IMR-90 (cell line): Measurements from ENCODE around the gene DRAXIN. TPM values are rescaled to one million over a fixed set of nuclear protein-coding genes. Genes with fewer than 3 reads are reported as not detected.

Source experiments
- ATAC-seq: fragments of 200-7000 bp; cut with Tn5 transposase; 2 replicates; pipeline ENCODE4 v1.9.1; 2020; ENCODE audit warnings: low read depth, mild to moderate bottlenecking, moderate library complexity
- BruUV-seq: library from RNA; stranded (reverse); fragments of 400-500 nt; replicated peaks from 2 replicates; lab custom pipeline; 2021; lab: Mats Ljungman, UMichigan
- CTCF ChIA-PET: fragments of 300-600 bp; formaldehyde crosslinking; extraction: SDS; loops from one replicate; lab custom pipeline; 2021; ENCODE audit warnings: antibody characterized with exemption; lab: Yijun Ruan, JAX
- POLR2A ChIA-PET: fragments of 300-600 bp; sonication (Branson Sonifier 250); formaldehyde crosslinking; loops from one replicate; lab custom pipeline; 2022; ENCODE audit warnings: antibody characterized with exemption; ENCODE audit not compliant: unreplicated experiment; lab: Charles Lee
- DNase-seq: peaks from one replicate; pipeline ENCODE4 v3.0.0; 2013
- H2AFZ ChIP-seq: replicated peaks from 2 replicates; pipeline ENCODE3; 2013; ENCODE audit warnings: low read length, mild to moderate bottlenecking; ENCODE audit not compliant: poor library complexity
- H2AK5ac ChIP-seq: 2 replicates; pipeline ENCODE4 v1.6.1; 2013; ENCODE audit warnings: low read depth, low read length, inconsistent platforms
- H2AK9ac ChIP-seq: replicated peaks from 2 replicates; pipeline ENCODE3; 2013; ENCODE audit warnings: mild to moderate bottlenecking, low read depth, low read length, moderate library complexity; ENCODE audit not compliant: poor library complexity
- H2BK120ac ChIP-seq: 2 replicates; pipeline ENCODE4 v1.6.1; 2013; ENCODE audit warnings: low read depth, low read length, inconsistent platforms
- H2BK15ac ChIP-seq: 3 replicates; pipeline ENCODE4 v1.6.1; 2013; ENCODE audit warnings: low read depth, low read length, inconsistent platforms
- H2BK20ac ChIP-seq: 2 replicates; pipeline ENCODE4 v1.6.1; 2013; ENCODE audit warnings: low read depth, mild to moderate bottlenecking, inconsistent platforms, low read length, moderate library complexity
- H2BK5ac ChIP-seq: 2 replicates; pipeline ENCODE4 v1.6.1; 2013; ENCODE audit warnings: mild to moderate bottlenecking, low read depth, low read length, inconsistent platforms; ENCODE audit not compliant: poor library complexity, severe bottlenecking
- H3K14ac ChIP-seq: replicated peaks from 2 replicates; pipeline ENCODE4 v1.6.1; 2013; ENCODE audit warnings: low read depth, low read length, inconsistent platforms
- H3K18ac ChIP-seq: 2 replicates; pipeline ENCODE4 v1.6.1; 2013; ENCODE audit warnings: low read depth, low read length, control low read depth
- H3K23ac ChIP-seq: 2 replicates; pipeline ENCODE4 v1.6.1; 2013; ENCODE audit warnings: low read depth, low read length, inconsistent platforms
- H3K27ac ChIP-seq: 2 replicates; pipeline ENCODE4 v1.5.1; 2013; ENCODE audit warnings: mild to moderate bottlenecking, control low read depth, low read length; ENCODE audit not compliant: insufficient read depth
- H3K27me3 ChIP-seq: 2 replicates; pipeline ENCODE4 v1.6.1; 2013; ENCODE audit warnings: low read length; ENCODE audit not compliant: control insufficient read depth, insufficient read depth
- H3K36me3 ChIP-seq: 2 replicates; pipeline ENCODE4 v1.6.1; 2013; ENCODE audit warnings: low read length, mixed read lengths; ENCODE audit not compliant: control insufficient read depth, insufficient read depth
- H3K4ac ChIP-seq: 2 replicates; pipeline ENCODE4 v1.6.1; 2013; ENCODE audit warnings: low read depth, low read length, inconsistent platforms
- H3K4me1 ChIP-seq: 2 replicates; pipeline ENCODE4 v1.6.1; 2013; ENCODE audit warnings: low read length, mixed read lengths; ENCODE audit not compliant: control insufficient read depth, insufficient read depth
- H3K4me2 ChIP-seq: 2 replicates; pipeline ENCODE4 v1.6.1; 2013; ENCODE audit warnings: low read depth, mild to moderate bottlenecking, control low read depth, low read length, moderate library complexity
- H3K4me3 ChIP-seq: 2 replicates; pipeline ENCODE4 v1.5.1; 2013; ENCODE audit warnings: low read depth, mild to moderate bottlenecking, control low read depth, low read length, moderate library complexity; ENCODE audit not compliant: insufficient read depth
- H3K56ac ChIP-seq: 2 replicates; pipeline ENCODE4 v1.6.1; 2013; ENCODE audit warnings: low read length, inconsistent platforms; ENCODE audit not compliant: insufficient read depth; ENCODE audit errors: extremely low read depth
- H3K79me1 ChIP-seq, 2 experiments: 2 replicates each; pipeline ENCODE4 v1.6.1; 2013; ENCODE audit warnings: low read length in 2 of 2, inconsistent platforms in 1 of 2, low read depth in 1 of 2
- H3K9ac ChIP-seq: 2 replicates; pipeline ENCODE4 v1.6.1; 2013; ENCODE audit warnings: low read depth, low read length, control low read depth
- H3K9me1 ChIP-seq: 2 replicates; pipeline ENCODE4 v1.6.1; 2013; ENCODE audit warnings: low read length, inconsistent platforms; ENCODE audit not compliant: insufficient read depth
- H3K9me3 ChIP-seq: 2 replicates; pipeline ENCODE4 v1.6.1; 2013; ENCODE audit warnings: low read length; ENCODE audit not compliant: control insufficient read depth, insufficient read depth
- H4K20me1 ChIP-seq: 2 replicates; pipeline ENCODE4 v1.6.1; 2013; ENCODE audit warnings: low read length, inconsistent platforms; ENCODE audit not compliant: insufficient read depth
- H4K5ac ChIP-seq: 2 replicates; pipeline ENCODE4 v1.6.1; 2013; ENCODE audit warnings: mild to moderate bottlenecking, low read depth, low read length, control low read depth
- H4K8ac ChIP-seq, 2 experiments: 2 replicates each; pipeline ENCODE4 v1.6.1; 2013; ENCODE audit warnings: low read depth in 2 of 2, low read length in 2 of 2, control low read depth in 1 of 2, inconsistent platforms in 1 of 2
- H4K91ac ChIP-seq: 2 replicates; pipeline ENCODE4 v1.6.1; 2013; ENCODE audit warnings: low read depth, low read length, inconsistent platforms; ENCODE audit not compliant: insufficient read depth
- BHLHE40 ChIP-seq: fragments of 150-350 bp; IDR thresholded peaks from 2 replicates; pipeline ENCODE4 v1.6.1; 2016; ENCODE audit warnings: mild to moderate bottlenecking, low read depth, low read length
- CEBPB ChIP-seq: IDR thresholded peaks from 2 replicates; pipeline ENCODE4 v1.6.1; 2012; ENCODE audit warnings: low read depth, low read length, improper control_type of control experiment
- CHD1 ChIP-seq: IDR thresholded peaks from 2 replicates; pipeline ENCODE4 v1.6.1; 2012; ENCODE audit warnings: low read depth, low read length, improper control_type of control experiment
- FOS ChIP-seq: fragments of 150-350 bp; IDR thresholded peaks from 2 replicates; pipeline ENCODE4 v1.6.1; 2016; ENCODE audit warnings: low read depth, low read length
- MAZ ChIP-seq: IDR thresholded peaks from 2 replicates; pipeline ENCODE4 v1.6.1; 2012; ENCODE audit warnings: low read depth, mild to moderate bottlenecking, low read length, improper control_type of control experiment, moderate library complexity, borderline replicate concordance
- MXI1 ChIP-seq: IDR thresholded peaks from 2 replicates; pipeline ENCODE4 v1.6.1; 2012; ENCODE audit warnings: low read depth, mild to moderate bottlenecking, low read length, moderate library complexity, borderline replicate concordance
- POLR2A ChIP-seq: IDR thresholded peaks from 2 replicates; pipeline ENCODE4 v1.6.1; 2012; ENCODE audit warnings: mild to moderate bottlenecking, low read depth, low read length
- RAD21 ChIP-seq: IDR thresholded peaks from 2 replicates; pipeline ENCODE4 v1.6.1; 2012; ENCODE audit warnings: low read length, improper control_type of control experiment
- RCOR1 ChIP-seq: IDR thresholded peaks from 2 replicates; pipeline ENCODE4 v1.6.1; 2012; ENCODE audit warnings: mild to moderate bottlenecking, low read length, improper control_type of control experiment; ENCODE audit not compliant: insufficient replicate concordance
- RFX5 ChIP-seq: IDR thresholded peaks from 2 replicates; pipeline ENCODE4 v1.8.0; 2012; ENCODE audit warnings: low read depth, mild to moderate bottlenecking, low read length, moderate library complexity
- SMC3 ChIP-seq: fragments of 150-350 bp; IDR thresholded peaks from 2 replicates; pipeline ENCODE4 v1.6.1; 2016; ENCODE audit warnings: low read depth, mild to moderate bottlenecking, antibody characterized with exemption, low read length, moderate library complexity
- WGBS, 2 experiments: methylation state at CpG; one replicate each; pipeline versions ENCODE4 v1.1.5 to v1.1.7; 2013; ENCODE audit warnings: missing lambda C conversion rate in 2 of 2; ENCODE audit not compliant: insufficient read length in 1 of 2; ENCODE audit errors: extremely low coverage in 2 of 2; 5-methylcytosine and 5-hydroxymethylcytosine counted together
- dilution Hi-C: fragments of 300-500 bp; cut with HindIII; formaldehyde crosslinking; loops from one replicate; pipeline ENCODE4 v1.14.3; 2018; ENCODE audit warnings: low sequenced_read_pairs; ENCODE audit not compliant: unreplicated experiment
- in situ Hi-C: fragments of 300-500 bp; cut with MboI; formaldehyde crosslinking; loops from 3 replicates; pipeline ENCODE4 v1.14.3; 2019; ENCODE audit warnings: low sequenced_read_pairs, inconsistent platforms, mixed read lengths
- intact Hi-C: fragments of 100-400 bp; cut with micrococcal nuclease; formaldehyde crosslinking; loops from 2 replicates; pipeline ENCODE4 v1.10.0; 2022
- polyA plus RNA-seq, 3 experiments: library from polyadenylated mRNA; depleted of rRNA; stranded (reverse); fragments of >200 nt; gene quantifications; 2 replicates each; pipeline ENCODE4 v1.2.3, GENCODE V29; 2012; ENCODE audit warnings: low replicate concordance in 1 of 3
- total RNA-seq: library from RNA; depleted of rRNA; stranded (reverse); fragments of >200 nt; gene quantifications from 2 replicates; pipeline ENCODE4 v1.2.3, GENCODE V29; 2012
- TF ChIP-seq, protein P1 (sequence below): fragments of 150-350 bp; IDR thresholded peaks from 2 replicates; pipeline ENCODE4 v1.6.1; 2017; ENCODE audit warnings: mild to moderate bottlenecking, antibody characterized with exemption, low read length, low read depth
- TF ChIP-seq, protein P2 (sequence below): fragments of 150-350 bp; IDR thresholded peaks from 2 replicates; pipeline ENCODE4 v1.6.1; 2016; ENCODE audit warnings: low read depth, mild to moderate bottlenecking, low read length, moderate library complexity, borderline replicate concordance

The DRAXIN gene
- total and polyA plus RNA-seq, 2 of the 4 experiments (the other 2 are of a cell fraction): under 0.01 to 0.02 TPM

DNA sequence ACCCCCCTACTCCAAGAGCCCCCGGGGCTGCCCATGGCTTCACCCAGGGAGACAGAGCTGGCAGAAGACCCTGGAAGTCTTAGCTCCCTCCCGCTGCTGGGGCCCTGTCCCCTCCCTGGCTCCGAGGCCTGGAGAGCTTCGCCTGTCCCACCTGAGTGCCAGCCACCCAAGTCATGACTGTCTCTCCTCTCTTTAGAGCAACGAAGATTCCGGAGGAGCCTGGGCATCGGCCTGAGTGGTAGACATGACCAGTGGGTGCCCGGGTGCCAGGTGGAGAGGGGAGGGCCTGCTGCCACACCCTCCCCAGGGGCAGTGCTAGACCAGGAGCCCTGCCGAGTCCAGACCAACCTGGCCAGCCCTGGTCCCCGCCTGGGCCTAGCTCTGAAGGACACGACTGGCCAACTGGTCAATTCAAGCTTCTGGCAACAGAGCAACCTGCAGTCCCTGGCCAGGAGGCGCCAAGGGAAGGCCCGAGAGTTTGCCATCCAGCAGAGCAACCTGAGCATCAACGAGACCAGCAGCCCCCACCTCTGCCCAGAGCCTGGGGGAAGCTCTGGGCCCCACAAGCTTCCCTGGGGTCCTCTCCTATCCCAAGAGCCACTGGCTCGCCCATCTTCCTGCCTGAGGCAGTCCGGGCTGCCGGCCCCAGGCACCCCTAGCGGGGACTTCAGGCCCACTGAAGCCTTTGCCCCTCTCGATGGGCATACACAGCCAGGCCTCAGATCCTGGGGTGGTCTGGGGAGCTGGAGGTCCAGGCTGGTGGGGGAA, 74.3 kb downstream of the DRAXIN start:
- H2BK120ac ChIP-seq: no peak overlapping the region
- no peak overlapping the region for H3K56ac ChIP-seq
- peaks cover 1% of the 10 kb centered on the region; the same call in 1 of the 2 replicates for H3K4me1 ChIP-seq
- no peak overlapping the region for H3K18ac ChIP-seq
- H3K23ac ChIP-seq: no peak overlapping the region
- no peak overlapping the region for H3K14ac ChIP-seq
- WGBS, 2 experiments: 65% methylated on average over 7 of the region's 19 CpGs; no CpG with 5 or more reads in 1 of the 2 experiments
- dilution Hi-C loops: no loop called here
- H4K5ac ChIP-seq: no peak overlapping the region
- no peak overlapping the region for H3K27ac ChIP-seq
- no peaks in the 10 kb centered on the region for H3K9me1 ChIP-seq
- CTCF ChIA-PET: no interaction called here
- intact Hi-C loops: no loop called here
- no peaks in the 10 kb centered on the region for H4K20me1 ChIP-seq
- no peak overlapping the region for H2AK5ac ChIP-seq
- H3K27me3 ChIP-seq: peaks cover 39% of the 10 kb centered on the region
- POLR2A ChIA-PET: interaction anchor here (0.7 kb wide), 1 partner anchor 29 kb away, joined by 3 read pairs; no protein-coding TSS in a partner anchor
- H3K4ac ChIP-seq: no peak overlapping the region
- no peak overlapping the region for H2AFZ ChIP-seq
- H4K8ac ChIP-seq: no peak overlapping the region
- H2BK15ac ChIP-seq: no peak overlapping the region
- no peaks in the 10 kb centered on the region for H3K9me3 ChIP-seq
- in situ Hi-C loops: no loop called here
- no peak overlapping the region for H3K4me2 ChIP-seq
- ATAC-seq (no peak), DNase-seq (no peak)
- H3K9ac ChIP-seq: no peak overlapping the region
- no peak overlapping the region for H2AK9ac ChIP-seq
- H3K36me3 ChIP-seq: no peaks in the 10 kb centered on the region
- no peak overlapping the region for H4K91ac ChIP-seq
- H3K79me1 ChIP-seq: no peaks in the 10 kb centered on the region
- no peak overlapping the region for H2BK20ac ChIP-seq
- no peak overlapping the region for H2BK5ac ChIP-seq
- no TSS peak for BruUV-seq
- H3K4me3 ChIP-seq: no peak overlapping the region
- TF ChIP-seq POLR2A (no peak), CHD1 (no peak), SMC3 (no peak), MAZ (no peak), MXI1 (no peak), RCOR1 (no peak), FOS (no peak), BHLHE40 (no peak), RAD21 (no peak), CEBPB (no peak), RFX5 (no peak)
- TF ChIP-seq, protein P1, sequence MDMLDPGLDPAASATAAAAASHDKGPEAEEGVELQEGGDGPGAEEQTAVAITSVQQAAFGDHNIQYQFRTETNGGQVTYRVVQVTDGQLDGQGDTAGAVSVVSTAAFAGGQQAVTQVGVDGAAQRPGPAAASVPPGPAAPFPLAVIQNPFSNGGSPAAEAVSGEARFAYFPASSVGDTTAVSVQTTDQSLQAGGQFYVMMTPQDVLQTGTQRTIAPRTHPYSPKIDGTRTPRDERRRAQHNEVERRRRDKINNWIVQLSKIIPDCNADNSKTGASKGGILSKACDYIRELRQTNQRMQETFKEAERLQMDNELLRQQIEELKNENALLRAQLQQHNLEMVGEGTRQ: no peak
- TF ChIP-seq, protein P2, sequence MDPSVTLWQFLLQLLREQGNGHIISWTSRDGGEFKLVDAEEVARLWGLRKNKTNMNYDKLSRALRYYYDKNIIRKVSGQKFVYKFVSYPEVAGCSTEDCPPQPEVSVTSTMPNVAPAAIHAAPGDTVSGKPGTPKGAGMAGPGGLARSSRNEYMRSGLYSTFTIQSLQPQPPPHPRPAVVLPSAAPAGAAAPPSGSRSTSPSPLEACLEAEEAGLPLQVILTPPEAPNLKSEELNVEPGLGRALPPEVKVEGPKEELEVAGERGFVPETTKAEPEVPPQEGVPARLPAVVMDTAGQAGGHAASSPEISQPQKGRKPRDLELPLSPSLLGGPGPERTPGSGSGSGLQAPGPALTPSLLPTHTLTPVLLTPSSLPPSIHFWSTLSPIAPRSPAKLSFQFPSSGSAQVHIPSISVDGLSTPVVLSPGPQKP: no peak
